HUES64 (cell line): ENCODE measurements around the gene MLLT6.

Experiments
- H3K27ac ChIP-seq: 2 replicates; pipeline ENCODE4 v1.7.0; 2013; ENCODE audit warnings: low read depth, low read length, inconsistent platforms
- H3K27me3 ChIP-seq: 2 replicates; pipeline ENCODE4 v1.6.1; 2013; ENCODE audit warnings: mild to moderate bottlenecking, low read length; ENCODE audit not compliant: insufficient read depth
- H3K36me3 ChIP-seq: 2 replicates; pipeline ENCODE4 v1.6.1; 2013; ENCODE audit warnings: mild to moderate bottlenecking, low read length; ENCODE audit not compliant: insufficient read depth
- H3K4me1 ChIP-seq: 2 replicates; pipeline ENCODE4 v1.6.1; 2013; ENCODE audit warnings: mild to moderate bottlenecking, low read length, moderate library complexity; ENCODE audit not compliant: insufficient read depth
- H3K4me3 ChIP-seq: 2 replicates; pipeline ENCODE4 v1.5.1; 2013; ENCODE audit warnings: mild to moderate bottlenecking, low read length, moderate library complexity
- H3K9ac ChIP-seq: 2 replicates; pipeline ENCODE4 v1.6.1; 2013; ENCODE audit warnings: mild to moderate bottlenecking, low read depth, low read length
- H3K9me3 ChIP-seq: 2 replicates; pipeline ENCODE4 v1.6.1; 2013; ENCODE audit warnings: low read depth, low read length; ENCODE audit not compliant: insufficient read depth
- WGBS: fragments of 150-250, 120-280 bp; methylation state at CpG from one replicate; pipeline ENCODE4 v1.1.7; 2013; ENCODE audit warnings: missing lambda C conversion rate; 5-methylcytosine and 5-hydroxymethylcytosine counted together

Gene MLLT6

DNA sequence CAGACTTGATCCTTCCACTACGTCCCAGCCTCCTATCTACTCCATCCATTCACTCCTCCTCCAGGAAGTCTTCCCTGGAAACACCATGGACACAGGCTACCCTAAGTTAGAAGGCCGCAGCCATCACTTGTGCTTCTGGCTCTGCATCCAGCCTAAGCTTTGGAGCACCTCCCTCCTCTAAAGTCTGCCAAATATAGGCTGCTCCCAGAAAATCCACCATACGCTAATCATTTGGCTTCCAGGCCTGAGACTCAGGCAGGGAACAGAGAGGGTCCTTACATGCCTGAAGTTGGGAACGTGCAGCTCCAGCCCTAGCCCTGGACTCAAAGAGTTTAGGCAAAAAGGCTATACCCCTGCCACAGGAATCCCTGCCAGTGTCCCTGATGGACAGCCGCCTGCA lies 36.4 kb downstream of the MLLT6 start:
- H3K27me3 ChIP-seq, result no peaks in the 10 kb centered on the region
- H3K36me3 ChIP-seq, result peaks cover 31% of the 10 kb centered on the region
- 90% methylated on average over 5 of the region's 5 CpGs for WGBS
- no peak overlapping the region for H3K4me3 ChIP-seq
- no peaks in the 10 kb centered on the region for H3K9me3 ChIP-seq
- peaks cover 24% of the 10 kb centered on the region for H3K4me1 ChIP-seq
- H3K9ac ChIP-seq, result no peak overlapping the region
- no peak overlapping the region for H3K27ac ChIP-seq

DNA sequence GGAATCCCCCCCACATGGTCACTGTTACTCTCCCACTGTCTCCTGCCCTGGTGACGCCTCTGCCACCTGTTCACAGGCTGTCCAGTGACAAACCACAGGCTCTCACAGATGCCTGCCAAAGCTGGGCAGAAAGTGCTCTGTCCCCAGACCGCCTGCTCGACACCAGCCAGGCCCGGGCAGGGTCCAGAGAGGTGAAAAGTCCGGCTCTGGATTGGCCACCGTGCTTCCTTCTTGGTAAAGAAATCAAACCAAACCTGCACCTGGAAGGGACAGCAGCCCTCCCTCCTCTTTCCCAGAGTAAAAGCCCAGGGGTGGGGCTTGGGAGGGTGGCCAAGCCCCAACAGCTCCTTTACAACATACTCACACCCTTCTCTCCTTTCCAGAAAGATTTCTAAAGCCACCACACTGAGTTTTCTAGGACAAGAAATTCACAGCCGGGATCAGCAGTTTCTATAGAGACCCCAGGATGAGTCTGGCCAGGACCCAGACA lies 36.9 kb downstream of the MLLT6 start:
- Histone ChIP-seq H3K4me1 (peaks cover 27% of the 10 kb centered on the region), H3K9ac (no peak overlapping the region), H3K36me3 (peaks cover 31% of the 10 kb centered on the region), H3K9me3 (no peaks in the 10 kb centered on the region), H3K27ac (no peak overlapping the region), H3K27me3 (no peaks in the 10 kb centered on the region), H3K4me3 (no peak overlapping the region)
- 92% methylated on average over 7 of the region's 7 CpGs for WGBS

DNA sequence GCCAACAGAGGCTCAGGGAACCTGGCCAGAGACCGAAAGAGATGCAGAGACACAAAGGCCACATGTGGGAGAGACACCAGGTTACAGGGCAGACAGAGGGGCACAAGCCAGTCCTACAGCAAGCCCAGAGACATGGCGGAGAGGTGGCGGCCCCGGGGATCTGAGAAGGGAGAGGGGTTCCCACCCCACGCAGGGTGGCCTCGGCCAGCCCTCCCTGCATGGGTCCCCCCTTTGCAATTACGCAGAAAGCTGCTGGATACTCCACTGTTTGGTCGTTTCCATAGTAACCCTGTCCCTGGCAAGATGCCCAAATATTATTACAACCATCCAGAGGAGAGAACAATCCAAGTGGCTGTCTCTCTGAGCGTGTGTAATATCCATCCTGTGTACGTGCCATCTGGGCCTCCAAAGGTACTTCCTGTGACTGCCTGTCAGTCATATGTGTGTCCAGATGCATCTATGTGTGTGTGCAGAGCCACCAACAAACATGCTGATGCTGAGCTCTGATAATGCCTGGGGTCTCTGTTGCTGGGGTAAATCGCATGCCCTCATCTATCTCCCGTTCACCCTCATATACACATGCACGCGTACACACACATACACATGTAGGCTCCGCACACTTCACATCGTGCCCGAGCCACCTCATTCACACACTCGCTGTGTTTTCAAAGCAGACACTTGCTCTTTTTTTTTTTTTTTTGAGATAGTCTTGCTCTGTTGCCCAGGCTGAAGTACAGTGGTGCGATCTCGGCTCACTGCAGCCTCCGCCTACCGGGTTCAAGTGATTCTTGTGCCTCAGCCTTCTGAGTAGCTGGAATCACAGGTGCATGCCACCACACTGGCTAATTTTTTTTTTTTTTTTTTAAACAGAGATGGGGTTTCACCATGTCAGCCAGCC lies 37.6 kb downstream of the MLLT6 start:
- H3K9ac ChIP-seq, result no peak overlapping the region; the same call in 1 of the 2 replicates
- H3K27ac ChIP-seq, result no peak overlapping the region

GRCh38 chr17:38743556-38744171 lies 38.6 kb downstream of the MLLT6 start:
- Histone ChIP-seq H3K4me1 (peaks cover 27% of the 10 kb centered on the region), H3K4me3 (no peak overlapping the region), H3K27me3 (no peaks in the 10 kb centered on the region), H3K9ac (no peak overlapping the region), H3K9me3 (no peaks in the 10 kb centered on the region), H3K27ac (no peak overlapping the region), H3K36me3 (peaks cover 15% of the 10 kb centered on the region)
- 70% methylated on average over 4 of the region's 4 CpGs for WGBS

More for the DNA sequence above, 37.6 kb downstream of the MLLT6 start:
- WGBS, result 93% methylated on average over 22 of the region's 22 CpGs
- Histone ChIP-seq H3K4me3 (no peak overlapping the region), H3K9me3 (no peaks in the 10 kb centered on the region), H3K27me3 (no peaks in the 10 kb centered on the region), H3K4me1 (peaks cover 27% of the 10 kb centered on the region), H3K36me3 (peaks cover 25% of the 10 kb centered on the region)

DNA sequence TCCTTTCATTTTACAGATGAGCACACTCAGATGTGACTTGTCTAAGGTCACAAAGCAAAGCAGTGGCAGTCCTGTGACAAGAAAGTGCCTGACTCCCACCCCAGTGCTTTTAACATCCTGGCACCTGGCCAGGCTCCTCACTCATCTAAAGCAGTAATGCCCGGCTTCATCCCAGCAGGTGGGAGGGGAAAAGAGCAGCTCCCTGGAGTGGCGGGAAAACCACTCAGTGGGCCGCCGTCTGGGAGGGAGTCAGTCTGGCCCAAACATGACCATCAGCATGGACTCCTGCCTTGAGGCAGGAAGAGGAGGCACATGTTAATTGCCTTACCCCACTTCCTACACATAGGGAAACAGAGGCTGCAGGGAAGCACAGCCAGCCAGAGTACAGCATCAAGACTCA lies 40.5 kb downstream of the MLLT6 start:
- no peak overlapping the region for H3K27ac ChIP-seq
- H3K27me3 ChIP-seq, result no peaks in the 10 kb centered on the region
- no peaks in the 10 kb centered on the region; the same call in 1 of the 2 replicates for H3K36me3 ChIP-seq
- H3K9ac ChIP-seq, result no peak overlapping the region
- 35% methylated on average over 4 of the region's 4 CpGs for WGBS
- H3K4me3 ChIP-seq, result peak overlapping the region; percentile 91; the same call in 1 of the 2 replicates
- no peaks in the 10 kb centered on the region for H3K9me3 ChIP-seq
- H3K4me1 ChIP-seq, result peaks cover 30% of the 10 kb centered on the region

- Histone ChIP-seq H3K36me3 (no peaks in the 10 kb centered on the region; the same call in 1 of the 2 replicates), H3K4me3 (peak overlapping the region; percentile 91), H3K27ac (no peak overlapping the region), H3K4me1 (peaks cover 30% of the 10 kb centered on the region), H3K9ac (0 out of 2 replicates have a peak overlapping the region, but pooled peaks have one; percentile 28), H3K27me3 (peaks cover 6% of the 10 kb centered on the region; the same call in 1 of the 2 replicates), H3K9me3 (no peaks in the 10 kb centered on the region)
- 41% methylated on average over 8 of the region's 8 CpGs for WGBS
Observed at GRCh38 chr17:38746004-38746848, 41.2 kb downstream of the MLLT6 start.

- Histone ChIP-seq H3K27me3 (peaks cover 6% of the 10 kb centered on the region; the same call in 1 of the 2 replicates), H3K36me3 (no peaks in the 10 kb centered on the region; the same call in 1 of the 2 replicates), H3K27ac (peak overlapping the region; percentile 92; the same call in 1 of the 2 replicates), H3K9ac (peak overlapping the region; percentile 43), H3K4me3 (peak overlapping the region; percentile 91), H3K4me1 (peaks cover 30% of the 10 kb centered on the region), H3K9me3 (no peaks in the 10 kb centered on the region)
- 2% methylated on average over 21 of the region's 21 CpGs for WGBS
Observed at GRCh38 chr17:38746849-38747462, 41.9 kb downstream of the MLLT6 start.

DNA sequence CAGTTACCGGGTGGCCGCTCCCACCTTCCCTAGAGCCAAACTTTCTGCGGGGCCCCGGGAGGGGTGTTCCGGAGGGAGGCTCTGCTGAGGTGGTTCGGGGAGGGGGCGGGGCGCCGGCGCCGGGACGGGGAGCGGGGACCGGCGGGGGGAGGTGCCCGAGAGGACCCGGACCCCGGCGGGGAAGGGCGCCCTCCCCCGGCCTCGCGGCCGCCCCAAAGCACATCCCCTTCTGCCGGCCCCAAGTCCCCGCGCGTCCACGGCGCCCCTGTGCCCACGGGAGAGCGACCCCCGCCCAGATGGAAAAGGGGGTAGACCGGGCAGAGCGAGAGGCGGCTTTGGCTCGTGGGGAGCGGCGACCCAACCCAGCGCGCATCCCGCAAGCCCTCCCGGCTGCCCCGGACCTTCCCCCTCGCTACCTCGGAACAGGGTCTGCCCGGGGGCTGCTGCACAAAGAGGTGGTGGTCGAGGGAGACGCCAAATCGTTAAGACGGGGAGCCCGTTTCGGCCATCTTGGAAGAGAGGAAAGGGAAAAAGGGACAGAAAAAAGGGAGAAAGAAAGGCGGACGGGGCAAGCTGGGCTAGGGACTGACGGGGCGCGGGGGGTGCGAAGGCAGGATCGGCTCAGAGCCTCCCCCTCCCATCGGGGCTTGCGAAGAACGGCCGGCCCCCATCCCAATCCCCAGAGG lies 42.5 kb downstream of the MLLT6 start:
- Histone ChIP-seq H3K4me1 (peaks cover 30% of the 10 kb centered on the region), H3K4me3 (peak overlapping the region; percentile 91), H3K9me3 (no peaks in the 10 kb centered on the region), H3K9ac (peak overlapping the region; percentile 91), H3K27me3 (peaks cover 6% of the 10 kb centered on the region; the same call in 1 of the 2 replicates), H3K36me3 (no peaks in the 10 kb centered on the region; the same call in 1 of the 2 replicates), H3K27ac (peak overlapping the region; percentile 92)
- WGBS, result under 1% methylated on average over 50 of the region's 64 CpGs

GRCh38 chr17:38748149-38748891 lies 43.2 kb downstream of the MLLT6 start, which contains the start of gene PCGF2:
TSS of gene PCGF2 (minus strand) at chr17:38748336. CDS start at chr17:38740402, 7,934 bp downstream.
- H3K36me3 ChIP-seq, result no peaks in the 10 kb centered on the region
- H3K9ac ChIP-seq, result peak within 1 kb of the TSS; percentile 91
- no peaks in the 10 kb centered on the region for H3K9me3 ChIP-seq
- peak within 1 kb of the TSS; percentile 92 for H3K27ac ChIP-seq
- peaks cover 28% of the 10 kb centered on the region for H3K4me1 ChIP-seq
- H3K27me3 ChIP-seq, result peaks cover 6% of the 10 kb centered on the region; the same call in 1 of the 2 replicates
- peak within 1 kb of the TSS; percentile 91 for H3K4me3 ChIP-seq
- under 1% methylated on average over 30 of the region's 47 CpGs for WGBS
